8988T (cell line): Measurements from ENCODE around the gene ZNF322.

Source experiments
- DNase-seq: peaks from one replicate; pipeline ENCODE4 v3.0.0; 2011

Gene ZNF322

DNA sequence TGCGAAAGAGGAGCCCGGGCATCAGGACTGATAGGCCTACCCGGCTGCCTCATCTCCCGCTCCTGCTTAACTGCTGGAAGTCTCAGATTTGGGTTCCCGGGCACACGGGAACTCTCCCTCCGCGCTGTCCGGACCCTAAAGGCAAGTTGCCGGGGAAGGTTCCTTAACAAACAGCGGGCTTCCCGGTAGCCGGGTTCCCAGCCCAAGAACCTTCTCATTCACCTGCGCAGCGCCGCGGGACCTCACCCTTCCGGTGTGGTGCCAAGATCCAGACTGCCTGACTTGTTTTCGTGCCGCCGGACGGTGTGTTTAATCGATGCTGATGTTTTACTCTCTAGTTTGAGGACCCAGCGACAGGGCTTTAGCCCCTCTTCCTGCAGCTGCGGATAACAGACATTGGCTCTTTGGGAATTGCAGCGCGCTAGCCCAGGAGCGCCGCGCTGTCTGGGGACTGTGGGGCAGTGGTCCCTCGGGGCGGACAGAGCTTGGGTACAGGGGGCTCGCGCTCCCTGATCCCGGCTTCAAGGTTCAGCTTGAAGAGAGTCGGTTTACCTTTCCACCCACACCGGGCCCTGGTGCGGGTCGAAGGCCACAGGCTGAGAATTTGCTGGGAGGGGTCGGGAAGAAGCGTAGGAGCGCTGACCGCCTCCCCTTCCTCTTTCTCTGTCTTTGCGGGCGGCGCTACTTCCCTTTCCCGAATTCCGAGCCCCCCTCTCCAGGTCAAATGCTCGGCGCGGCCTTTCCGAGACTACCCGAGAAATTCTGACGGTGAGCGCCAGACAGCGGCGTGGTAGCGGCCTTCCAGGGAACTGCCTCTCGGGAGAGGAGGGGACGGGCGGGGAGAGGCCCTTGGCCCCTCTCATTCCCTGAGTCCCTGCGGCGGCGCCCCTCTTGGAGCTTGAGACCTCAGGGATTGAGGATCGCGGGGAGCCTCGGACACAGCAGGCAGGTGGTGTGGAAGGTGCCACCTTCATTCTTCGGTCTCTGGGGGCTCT, 45.6 kb downstream of the ZNF322 start:
- DNase-seq: no peak

DNA sequence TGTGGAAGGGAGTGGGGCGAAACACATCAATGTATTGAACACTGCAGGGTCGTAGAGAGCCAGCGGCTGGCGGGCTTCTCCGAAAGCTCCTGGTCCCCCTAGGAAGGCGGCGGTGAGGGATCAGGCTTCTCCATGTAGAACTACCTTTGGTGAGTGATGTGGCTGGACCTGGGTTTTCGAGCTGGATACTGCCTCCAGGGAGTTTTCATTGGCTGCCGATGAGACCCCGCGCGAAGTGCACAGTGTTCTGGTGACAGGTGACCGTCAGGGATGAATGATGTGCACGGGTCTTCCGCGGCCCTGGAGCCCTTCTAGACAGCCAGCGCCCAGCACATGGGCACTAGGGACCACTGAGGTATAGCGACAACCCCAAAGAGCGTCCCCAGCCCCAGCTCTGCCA, 46.3 kb downstream of the ZNF322 start:
- no peak for DNase-seq

DNA sequence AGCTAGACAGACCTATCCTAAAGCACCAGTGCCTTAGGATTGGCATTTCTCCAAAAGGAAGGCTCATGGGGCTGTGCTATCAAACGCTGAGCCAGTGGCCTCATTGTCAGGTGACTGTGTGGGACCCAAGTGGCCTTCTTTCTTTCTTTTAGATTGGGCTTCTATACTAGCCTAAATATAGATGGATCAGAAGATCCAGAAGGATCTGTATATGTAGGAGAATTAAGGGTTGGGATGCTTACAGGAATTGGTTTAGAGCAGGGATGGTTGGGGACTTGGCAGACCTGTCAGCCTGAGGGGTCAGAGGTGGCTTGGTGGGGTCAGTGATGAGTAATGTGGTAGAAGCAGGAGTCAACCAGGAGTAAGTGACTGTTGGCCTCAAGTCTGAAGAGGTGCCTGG, 47.9 kb downstream of the ZNF322 start:
- DNase-seq: no peak

- DNase-seq: no peak
These were observed 50.1 kb downstream of the ZNF322 start for GRCh38 chr6:26609463-26609862.

DNA sequence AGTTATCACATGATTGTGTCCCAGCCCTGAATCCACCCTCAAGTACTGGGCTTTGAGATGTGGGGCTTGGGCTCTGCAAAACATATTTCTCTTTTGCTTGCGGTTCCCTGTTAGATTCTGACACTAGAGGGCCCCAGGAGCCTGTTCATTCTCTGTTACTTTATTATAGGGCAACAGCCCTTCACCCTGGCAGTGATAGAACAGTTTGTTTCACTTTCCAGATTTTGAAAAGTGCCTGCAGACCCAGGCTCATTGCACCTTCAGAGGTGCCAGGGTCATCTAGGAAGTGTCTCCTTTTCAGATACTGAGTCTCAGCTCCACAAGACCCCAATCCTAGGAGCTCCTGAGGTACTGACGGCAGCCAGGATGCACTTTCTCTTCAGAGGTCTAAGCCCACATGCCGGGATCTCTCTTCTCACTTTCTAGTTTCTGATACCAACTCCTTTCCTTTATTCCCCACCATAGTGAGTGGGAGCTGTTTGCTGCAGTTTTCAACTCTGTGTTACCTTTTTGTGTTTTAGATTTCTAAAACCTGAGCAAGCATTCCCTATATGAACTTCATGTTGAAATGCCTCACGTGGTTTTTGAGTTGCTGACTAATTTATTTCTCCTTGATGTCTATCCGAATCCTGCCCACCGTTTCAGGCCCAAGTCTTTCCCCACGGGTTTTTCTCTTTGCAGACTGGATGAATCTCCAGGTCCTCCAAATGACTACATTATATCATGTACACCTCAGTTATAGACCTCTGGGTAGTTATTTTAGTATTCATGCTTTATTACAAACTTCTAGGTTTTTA, 51.9 kb downstream of the ZNF322 start:
- DNase-seq: no peak

DNA sequence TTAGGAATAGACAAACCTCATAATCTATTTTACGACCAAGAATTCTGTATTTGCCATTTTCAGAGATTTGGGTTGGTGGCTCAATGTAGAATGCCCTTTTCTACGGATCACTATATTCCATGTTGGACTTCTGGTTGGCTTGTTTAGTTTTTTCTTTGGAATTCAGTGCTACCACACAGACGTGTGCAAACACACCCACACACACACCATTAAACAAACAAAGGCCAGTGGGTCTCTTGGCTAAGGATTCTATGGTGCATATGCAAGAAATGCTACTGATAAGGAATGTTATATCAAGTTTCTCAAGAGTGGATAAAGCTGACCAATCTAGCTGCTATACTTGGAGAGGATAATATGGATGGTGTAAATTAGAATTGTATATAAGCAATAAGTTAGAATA, 54.7 kb downstream of the ZNF322 start:
- DNase-seq: no peak

GRCh38 chr6:26604026-26604425, 55.5 kb downstream of the ZNF322 start:
- no peak for DNase-seq

DNA sequence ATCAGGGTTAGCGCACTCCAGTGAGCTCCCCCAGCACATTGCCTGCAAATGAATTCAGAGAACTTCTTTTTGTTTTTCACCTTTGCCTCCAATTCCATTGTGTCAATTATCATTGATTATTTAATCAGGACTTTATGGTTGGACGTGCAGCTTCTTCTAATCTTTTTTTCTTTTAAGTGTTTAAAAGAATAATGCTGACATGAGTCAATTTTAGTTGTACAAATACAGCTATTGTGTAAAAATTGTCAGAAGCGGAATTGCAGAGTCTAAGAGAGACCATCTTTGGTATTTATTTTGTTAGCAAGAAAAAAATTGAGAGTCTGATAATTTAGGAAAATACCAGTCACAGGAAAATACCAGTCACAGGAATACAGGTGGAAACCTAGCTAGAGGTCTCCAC, 57.3 kb downstream of the ZNF322 start:
- no peak for DNase-seq

GRCh38 chr6:26600759-26601158, 58.8 kb downstream of the ZNF322 start:
- no peak for DNase-seq

DNA sequence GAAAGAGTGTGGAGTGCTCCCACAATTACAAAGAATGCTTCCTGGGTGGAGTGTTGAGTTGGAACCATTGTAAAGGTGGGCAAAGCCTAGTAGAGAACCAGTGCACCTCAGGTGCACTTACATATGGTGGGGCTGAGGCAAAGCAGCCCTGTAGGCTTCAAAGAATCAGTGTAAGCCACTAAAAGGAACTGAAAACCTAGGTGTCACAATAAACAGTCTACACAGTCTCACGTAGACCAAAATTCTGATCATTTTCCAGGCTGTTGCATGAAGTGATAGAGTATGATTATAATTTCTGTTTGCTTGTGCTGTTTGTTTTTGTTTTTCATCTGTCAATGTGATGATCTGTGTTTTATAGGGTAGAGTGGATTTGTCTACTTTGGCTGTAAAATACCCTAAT, 60.0 kb downstream of the ZNF322 start:
- DNase-seq: no peak

GRCh38 chr6:26599134-26599533, 60.4 kb downstream of the ZNF322 start:
- DNase-seq: no peak

DNA sequence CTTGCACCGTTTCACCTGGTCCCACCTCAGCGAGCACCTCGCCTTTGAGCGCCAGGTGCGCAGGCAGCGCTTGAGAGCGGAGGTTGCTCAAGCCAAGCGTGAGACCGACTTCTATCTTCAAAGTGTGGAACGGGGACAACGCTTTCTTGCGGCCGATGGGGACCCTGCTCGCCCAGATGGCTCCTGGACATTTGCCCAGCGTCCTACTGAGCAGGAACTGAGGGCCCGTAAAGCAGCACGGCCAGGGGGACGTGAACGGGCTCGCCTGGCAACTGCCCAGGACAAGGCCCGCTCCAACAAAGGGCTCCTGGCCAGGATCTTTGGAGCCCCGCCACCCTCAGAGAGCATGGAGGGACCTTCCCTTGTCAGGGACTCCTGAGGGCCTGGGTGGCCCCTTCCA, 61.3 kb downstream of the ZNF322 start:
- DNase-seq: no peak

DNA sequence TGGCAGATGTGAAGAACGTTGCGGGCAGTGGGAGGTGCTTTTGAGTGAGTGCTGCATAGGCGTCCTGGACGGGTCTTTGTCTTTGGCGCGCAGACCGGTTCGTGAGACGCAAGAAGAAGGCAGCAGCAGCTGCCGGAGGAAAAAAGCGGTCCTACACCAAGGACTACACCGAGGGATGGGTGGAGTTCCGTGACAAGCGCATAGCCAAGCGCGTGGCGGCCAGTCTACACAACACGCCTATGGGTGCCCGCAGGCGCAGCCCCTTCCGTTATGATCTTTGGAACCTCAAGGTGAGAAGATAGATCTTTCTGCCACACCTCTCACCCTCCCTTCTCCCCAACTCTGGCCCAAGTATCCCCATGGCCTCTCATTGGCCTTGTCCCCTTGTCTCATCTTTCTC, 61.7 kb downstream of the ZNF322 start:
- no peak for DNase-seq

DNA sequence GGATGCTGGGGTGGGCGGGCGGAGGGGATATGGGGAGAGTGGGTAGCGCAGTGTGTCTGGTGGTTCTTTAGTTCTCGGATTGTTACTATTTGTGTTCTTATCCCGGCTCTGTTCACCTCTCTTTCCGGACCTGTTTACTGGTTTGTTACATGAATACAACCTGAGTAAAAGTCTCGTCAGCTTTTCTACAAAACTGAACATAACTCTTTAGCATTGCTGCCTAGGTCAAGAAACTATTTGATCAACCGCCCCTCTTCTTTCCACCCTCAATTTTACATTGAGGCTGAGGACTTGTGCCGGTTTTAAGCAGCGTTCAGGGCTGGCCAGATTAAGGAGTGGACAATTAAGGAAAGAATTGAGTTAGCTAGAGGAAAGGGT, 62.2 kb downstream of the ZNF322 start:
- no peak for DNase-seq

- peak; percentile 83 for DNase-seq
These were observed 62.8 kb downstream of the ZNF322 start, which contains the start of gene ABT1 for GRCh38 chr6:26596579-26597388. Gene ABT1 (plus strand): TSS chr6:26596953. CDS start chr6:26596983, 30 bp downstream.

GRCh38 chr6:26595669-26596269, 63.8 kb downstream of the ZNF322 start:
- DNase-seq: peak; percentile 59

- DNase-seq: no peak
These were observed 64.6 kb downstream of the ZNF322 start for GRCh38 chr6:26594730-26595632.

GRCh38 chr6:26594131-26594498, 65.4 kb downstream of the ZNF322 start:
- DNase-seq: no peak

GRCh38 chr6:26593278-26594130, 66.0 kb downstream of the ZNF322 start:
- DNase-seq: no peak

DNA sequence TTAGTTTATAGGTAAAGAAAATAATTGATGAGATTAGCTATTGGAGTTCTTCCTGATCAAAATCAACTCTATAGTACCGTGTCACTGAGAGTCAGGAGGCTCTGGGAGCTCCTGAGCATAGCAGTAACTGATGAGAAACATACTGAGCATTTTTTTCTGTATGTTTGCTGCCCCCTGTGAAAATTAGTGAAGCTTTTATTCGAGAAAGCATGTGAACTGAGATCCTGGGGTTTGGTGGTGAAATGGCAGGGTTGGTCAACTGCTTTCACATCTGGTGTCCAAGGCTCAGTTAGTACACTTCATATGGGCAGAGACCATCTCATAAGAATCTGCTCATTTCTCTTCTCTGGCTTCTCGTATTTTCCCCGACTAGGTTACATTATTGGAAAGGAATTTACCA, 66.9 kb downstream of the ZNF322 start:
- no peak for DNase-seq

GRCh38 chr6:26588965-26589364, 70.6 kb downstream of the ZNF322 start:
- DNase-seq: no peak
